ENCODE data around the gene DYNLT1.
"Not testable (repeated sequence)": the region's sequence is repeated elsewhere in the genome, so short reads cannot be mapped to it uniquely, and the experiment has no call there.

Gene DYNLT1

DNA sequence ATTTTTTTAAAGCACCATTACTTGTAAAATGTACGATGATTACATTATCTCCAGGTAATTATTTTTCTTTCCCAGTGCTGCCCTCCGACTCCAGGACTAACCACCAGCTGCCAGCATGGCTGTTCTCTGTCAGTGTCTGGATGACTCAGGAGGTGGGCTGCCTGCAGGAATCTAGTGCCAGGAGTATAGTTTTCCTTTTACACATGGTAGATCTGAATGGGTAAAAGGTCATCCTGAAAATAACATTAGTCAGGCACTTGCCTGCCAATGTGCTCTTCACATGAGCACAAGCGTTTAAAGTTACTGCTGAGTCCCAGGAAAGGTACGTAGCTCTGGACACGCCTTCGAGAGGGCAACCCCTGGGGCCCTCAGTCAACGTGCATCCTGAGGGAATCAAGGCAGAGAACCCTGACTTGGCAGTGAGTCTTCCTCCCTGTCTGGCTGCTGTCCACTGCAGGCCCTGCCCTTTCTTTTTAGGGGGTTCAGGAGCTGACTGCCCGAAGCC is 2.4 kb downstream of the DYNLT1 start:
- no peak for DNase-seq (ENCODE audit: low read depth in 2 of 2)

DNA sequence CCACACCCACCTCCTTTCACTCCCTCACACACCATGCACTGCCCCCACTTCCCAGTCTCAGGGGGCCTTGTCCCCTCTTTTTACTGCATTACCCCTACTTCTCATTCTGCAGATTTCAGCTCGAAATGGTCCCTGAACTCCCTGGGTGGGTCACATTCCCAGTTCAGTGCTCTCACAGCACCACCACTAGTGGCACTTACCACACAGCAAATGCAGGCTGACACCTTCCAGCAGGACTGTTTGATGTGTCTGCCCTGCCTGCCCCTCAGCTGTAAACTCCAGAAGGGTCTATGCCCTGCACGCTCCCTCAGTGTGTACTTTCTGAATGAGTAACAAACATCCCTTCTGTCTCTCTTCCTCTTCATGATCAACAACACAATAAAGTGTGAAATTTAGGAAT is 4.0 kb downstream of the DYNLT1 start:
- DNase-seq (ENCODE audit: low read depth in 2 of 2) = no peak

DNA sequence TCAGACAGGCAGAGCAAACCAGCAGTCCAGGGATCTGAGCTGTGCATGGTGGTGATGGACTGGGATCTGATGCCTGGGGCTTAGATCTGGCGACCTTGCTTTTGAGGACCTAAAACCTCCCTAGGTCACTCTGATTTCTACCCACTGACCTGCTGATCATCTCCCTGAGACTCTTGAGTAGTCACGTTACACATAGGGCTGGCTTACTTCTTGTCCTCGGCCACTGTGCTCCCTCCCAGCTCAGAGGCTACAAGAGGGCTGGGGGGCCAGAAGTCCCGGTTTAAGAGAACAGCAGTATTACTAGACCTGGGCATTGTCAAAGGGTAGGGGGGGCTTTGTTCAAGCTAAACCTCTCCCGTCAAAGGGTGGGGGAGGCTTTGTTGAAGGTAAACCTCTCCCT is 5.5 kb downstream of the DYNLT1 start:
- DNase-seq (ENCODE audit: low read depth in 2 of 2) = no peak

DNA sequence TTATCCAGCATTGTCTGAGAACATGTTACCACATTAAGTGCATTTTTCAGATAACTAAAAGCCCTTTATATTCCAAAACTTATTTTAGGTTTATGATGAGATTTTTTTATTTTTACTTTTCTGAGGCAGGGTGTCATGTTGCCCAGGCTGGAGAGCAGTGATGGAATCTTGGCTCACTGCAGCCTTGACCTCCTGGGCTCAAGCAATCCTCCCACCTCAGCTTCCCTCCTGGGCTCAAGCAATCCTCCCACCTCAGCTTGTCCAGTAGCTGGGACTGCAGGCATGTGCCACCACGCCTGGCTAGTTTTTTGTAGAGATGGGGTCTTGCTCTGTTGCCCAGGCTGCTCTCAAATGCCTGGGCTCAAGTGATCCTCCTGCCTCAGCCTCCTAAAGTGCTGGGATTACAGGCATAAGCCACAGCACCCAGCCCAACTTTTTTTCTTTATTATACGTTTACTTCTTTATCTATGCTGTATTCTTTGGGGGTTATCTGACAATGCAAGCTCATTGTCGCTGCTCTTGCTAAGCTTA is 6.2 kb downstream of the DYNLT1 start:
- DNase-seq (ENCODE audit: low read depth in 2 of 2) = no peak

DNA sequence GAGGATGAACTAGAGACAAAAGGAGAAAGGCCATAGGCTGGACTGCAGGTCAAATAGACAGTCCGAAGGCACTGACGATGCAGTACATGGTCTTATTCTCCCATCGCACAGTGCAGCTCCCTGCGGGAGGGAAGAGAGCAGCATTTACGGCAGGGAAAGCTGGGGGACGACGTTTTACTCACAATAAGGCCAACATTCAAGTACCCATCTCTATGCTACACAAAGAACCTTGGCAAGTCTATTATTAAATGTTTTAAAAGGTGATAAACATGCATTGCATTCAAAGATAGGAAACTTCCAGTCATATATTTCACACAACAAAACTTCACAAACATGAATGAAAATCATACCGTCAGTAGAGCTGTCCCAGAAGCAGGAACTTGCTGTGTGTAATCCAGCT is 7.8 kb downstream of the DYNLT1 start:
- no peak for DNase-seq (ENCODE audit: low read depth in 2 of 2)

- DNase-seq (ENCODE audit: low read depth in 2 of 2) = no peak
Observed at GRCh38 chr6:158635427-158636073, 9.0 kb downstream of the DYNLT1 start.

GRCh38 chr6:158634695-158635426 is 9.7 kb downstream of the DYNLT1 start:
- DNase-seq (ENCODE audit: low read depth in 2 of 2) = no peak

DNA sequence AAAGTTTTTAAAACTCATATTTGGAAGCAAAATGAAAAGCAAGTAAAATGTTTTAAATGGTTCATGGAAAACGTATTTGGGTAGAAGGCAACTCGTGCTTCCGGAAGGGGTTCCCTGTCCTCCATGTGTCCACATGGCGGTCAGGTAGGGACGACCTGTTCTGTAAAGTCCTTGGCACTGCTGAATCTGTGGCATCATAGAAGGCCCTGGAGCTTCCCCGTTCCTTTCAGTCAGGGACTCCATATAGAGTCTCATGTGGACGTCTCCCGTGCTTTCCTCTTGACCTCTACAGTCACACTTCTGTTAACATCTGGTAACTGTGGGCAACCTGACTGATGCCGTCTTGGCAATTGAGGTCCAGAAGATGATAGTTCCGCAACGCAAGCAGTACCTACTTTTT is 11.4 kb downstream of the DYNLT1 start:
- DNase-seq (ENCODE audit: low read depth in 2 of 2) = no peak

DNA sequence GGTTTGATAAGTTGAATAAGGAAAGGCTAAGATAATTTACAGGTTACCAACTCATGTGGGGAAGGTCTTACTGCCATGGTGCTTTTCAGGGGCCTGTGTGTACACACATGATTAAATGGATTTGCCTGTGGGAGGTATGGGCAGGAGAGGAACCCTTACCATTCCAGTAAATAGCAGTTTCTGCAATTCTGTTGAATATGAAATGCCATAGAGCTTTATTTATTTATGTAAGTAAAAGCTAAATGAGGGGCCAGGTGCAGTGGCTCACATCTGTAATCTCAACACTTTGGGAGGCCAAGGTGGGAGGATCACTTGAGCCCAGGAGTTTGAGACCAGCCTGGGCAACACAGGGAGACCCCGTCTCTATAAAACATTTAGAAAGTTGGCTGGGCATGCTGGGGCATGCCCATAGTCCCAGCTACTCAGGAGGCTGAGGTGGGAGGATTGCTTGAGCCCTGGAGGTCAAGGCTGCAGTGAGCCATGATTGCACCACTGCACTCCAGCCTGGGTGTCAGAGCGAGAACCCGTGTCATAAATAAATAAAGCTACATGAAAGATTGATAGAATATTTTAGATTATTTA is 11.9 kb downstream of the DYNLT1 start:
- DNase-seq (ENCODE audit: low read depth in 2 of 2) = not testable (repeated sequence)

DNA sequence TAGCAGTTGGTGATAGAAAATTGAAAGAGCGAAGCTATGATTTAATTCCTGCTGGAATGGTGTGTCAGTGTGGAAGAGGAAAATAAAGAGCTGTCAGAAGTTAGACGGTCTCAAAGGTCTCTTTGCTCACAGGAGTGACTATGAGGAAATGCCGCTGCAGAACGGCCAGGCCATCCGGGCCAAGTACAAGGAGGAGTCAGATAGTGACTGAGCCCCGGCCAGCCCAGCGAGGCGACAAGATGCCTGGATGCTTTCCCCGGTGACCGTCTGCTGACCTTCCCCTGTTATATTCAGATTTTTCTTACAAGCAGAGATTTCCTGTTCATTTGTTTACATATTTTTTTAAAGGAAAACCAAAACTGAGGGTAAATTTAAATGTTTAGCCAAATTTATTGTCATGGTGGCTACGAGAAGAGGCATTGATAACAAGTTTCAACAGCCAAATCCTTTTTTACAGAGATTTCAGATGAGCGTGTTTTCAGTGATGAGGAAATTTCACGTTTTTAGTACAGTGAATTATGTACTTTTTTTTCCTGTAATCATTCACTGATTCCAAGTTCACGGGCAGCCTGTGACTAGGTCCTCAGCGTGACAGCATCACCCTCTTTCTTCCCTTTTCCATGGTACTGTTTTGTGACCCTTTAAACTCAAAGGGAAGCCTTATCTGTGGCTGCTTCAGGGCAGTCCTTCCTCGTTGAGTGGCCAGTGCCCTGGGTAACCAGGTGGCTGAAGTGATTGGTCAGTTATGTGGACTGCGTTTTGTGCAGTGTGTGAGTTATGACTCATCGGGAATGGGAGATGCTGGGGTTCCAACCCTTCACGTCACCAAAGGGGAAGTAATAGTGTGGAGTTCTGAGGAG is 12.6 kb downstream of the DYNLT1 start:
- DNase-seq (ENCODE audit: low read depth in 2 of 2) = no peak

GRCh38 chr6:158630938-158631616 is 13.5 kb downstream of the DYNLT1 start:
- no peak for DNase-seq (ENCODE audit: low read depth in 2 of 2)

GRCh38 chr6:158629367-158630221 is 14.9 kb downstream of the DYNLT1 start:
- DNase-seq (ENCODE audit: low read depth in 2 of 2) = no peak

GRCh38 chr6:158628542-158628941 is 16.0 kb downstream of the DYNLT1 start:
- DNase-seq (ENCODE audit: low read depth in 2 of 2) = no peak

DNA sequence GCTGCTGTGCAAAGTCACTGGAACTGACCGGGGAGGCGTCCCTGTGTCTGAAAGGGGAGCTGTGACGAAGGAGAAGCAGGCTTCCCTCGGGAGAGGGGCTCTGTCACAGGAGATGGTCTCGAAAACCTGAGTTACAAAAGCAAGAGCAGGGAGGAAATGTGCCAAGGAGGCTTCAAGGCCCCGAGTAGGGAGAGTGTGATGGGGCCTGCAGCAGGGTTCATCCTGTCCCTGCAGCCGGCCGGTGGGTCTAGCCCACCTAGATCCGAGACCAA is 16.7 kb downstream of the DYNLT1 start:
- no peak for DNase-seq (ENCODE audit: low read depth in 2 of 2)

DNA sequence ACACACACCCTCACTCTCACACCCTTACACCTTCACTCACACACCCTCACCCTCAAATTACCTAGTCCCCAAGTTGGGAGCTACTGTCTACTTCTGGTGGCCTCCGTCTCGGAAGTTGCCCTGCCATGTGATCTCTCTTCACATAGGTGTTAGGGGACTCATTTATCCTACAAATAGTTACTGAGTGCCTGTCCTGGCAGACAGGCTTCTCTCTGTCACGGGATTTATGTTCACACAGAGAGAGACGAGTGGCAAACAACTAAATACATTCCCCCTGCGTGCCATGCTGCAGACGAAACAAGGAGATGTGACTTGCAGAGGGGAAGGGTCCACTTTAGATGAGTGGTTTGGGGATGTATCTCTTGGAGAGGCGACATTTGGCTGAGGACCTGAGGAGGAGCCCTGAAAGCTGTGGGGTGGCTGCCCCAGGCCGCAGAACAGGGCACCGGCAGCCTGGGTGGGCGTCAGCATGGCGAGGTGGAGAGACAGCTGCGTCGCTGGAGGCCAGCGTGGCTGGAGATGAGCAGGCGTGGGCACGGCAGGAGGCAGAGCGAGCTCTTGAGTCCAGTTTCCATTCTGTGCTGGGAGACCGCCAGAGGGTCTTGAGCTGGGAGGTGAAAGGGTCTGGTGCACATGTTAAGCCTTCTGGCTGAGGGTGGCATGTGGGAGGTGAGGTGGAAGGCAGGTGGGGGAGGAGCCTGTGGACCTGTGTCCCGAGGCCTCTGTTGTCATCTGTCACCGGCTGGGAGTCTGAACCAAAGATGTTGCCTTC is 17.2 kb downstream of the DYNLT1 start:
- no peak for DNase-seq (ENCODE audit: low read depth in 2 of 2)

- DNase-seq (ENCODE audit: low read depth in 2 of 2) = no peak
Observed at GRCh38 chr6:158626360-158627167, 18.0 kb downstream of the DYNLT1 start.

DNA sequence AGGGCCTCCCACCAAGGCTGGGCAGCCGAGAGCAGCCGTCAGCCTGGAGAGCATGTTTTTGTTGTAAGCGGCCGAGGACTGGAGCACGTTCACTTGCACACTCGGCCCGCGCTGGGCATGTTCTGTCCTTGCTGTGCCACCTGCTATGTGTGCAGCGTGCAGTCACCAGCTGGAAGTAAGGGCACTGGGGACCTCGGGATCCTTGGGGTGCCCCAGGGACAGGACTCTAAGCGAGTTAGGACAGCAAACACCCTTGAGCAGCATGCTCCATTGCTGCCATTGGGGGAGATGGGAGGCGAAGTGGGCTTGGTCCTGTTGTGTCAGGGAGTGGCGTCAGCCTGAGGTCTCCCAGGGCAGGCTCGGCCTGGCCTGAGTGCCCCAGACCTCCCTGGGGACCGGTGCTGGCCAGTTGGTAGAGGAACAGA is 18.6 kb downstream of the DYNLT1 start:
- DNase-seq (ENCODE audit: low read depth in 2 of 2) = no peak

- DNase-seq (ENCODE audit: low read depth in 2 of 2) = no peak
Observed at GRCh38 chr6:158624684-158625682, 19.6 kb downstream of the DYNLT1 start.

Measured in stimulated activated CD4-positive, alpha-beta T cell treated with anti-CD3 and anti-CD28 coated beads, Interleukin-4, amount 100 ng/mL, for 48 hours (primary cell).